GM12878 (cell line): ENCODE results near the gene PRM1. TPM values are rescaled to one million over a fixed set of nuclear protein-coding genes. Genes with fewer than 3 reads are reported as not detected.
A peak's percentile ranks its signal among the peaks of the same experiment; 100 is the strongest.

ENCODE experiments used
- ATAC-seq: fragments of 200-7000 bp; cut with Tn5 transposase; 3 replicates; pipeline ENCODE4 v1.9.1; 2020; ENCODE audit warnings: mild to moderate bottlenecking, moderate library complexity
- BruUV-seq: library from RNA; stranded (reverse); fragments of 400-500 nt; replicated peaks from 2 replicates; lab custom pipeline; 2021; lab: Mats Ljungman, UMichigan
- CTCF ChIA-PET: fragments of 300-600 bp; sonication (Branson Sonifier 250); formaldehyde crosslinking; extraction: SDS; loops from one replicate; lab custom pipeline; 2021; ENCODE audit warnings: inconsistent platforms; lab: Yijun Ruan, JAX
- POLR2A ChIA-PET: fragments of 350-600 bp; formaldehyde crosslinking; extraction: SDS; loops from one replicate; lab custom pipeline; 2021; ENCODE audit warnings: inconsistent platforms; lab: Charles Lee
- RAD21 ChIA-PET: fragments of 300-600 bp; sonication (Branson Sonifier 250); formaldehyde crosslinking; loops from one replicate; lab custom pipeline; 2023; ENCODE audit warnings: antibody characterized with exemption; ENCODE audit not compliant: unreplicated experiment; lab: Charles Lee
- SMC1A ChIA-PET: fragments of 300-600 bp; sonication (Branson Sonifier 250); formaldehyde crosslinking; loops from one replicate; lab custom pipeline; 2023; ENCODE audit not compliant: unreplicated experiment, uncharacterized antibody; lab: Charles Lee
- DNase-seq: peaks from one replicate; pipeline ENCODE4 v3.0.0-alpha.2; 2011; ENCODE audit warnings: low read depth, low spot score
- FAIRE-seq: peaks from 3 replicates; lab custom pipeline; 2011; peaks lifted over from hg19 to GRCh38; lab: Jason Lieb, UNC
- H2AFZ ChIP-seq: 2 replicates; pipeline ENCODE4 v1.6.0; 2011; ENCODE audit warnings: low read depth, low read length, control low read depth; ENCODE audit not compliant: control insufficient read depth
- H3K27ac ChIP-seq: 2 replicates; pipeline ENCODE4 v1.5.1; 2011; ENCODE audit warnings: control low read depth; ENCODE audit not compliant: control insufficient read depth, insufficient read depth
- H3K27me3 ChIP-seq, 2 experiments: replicated peaks in 1 of 2; 2 replicates each; pipeline versions ENCODE4 v1.6.0 to v1.6.1; 2011; ENCODE audit warnings: low read length in 1 of 2; ENCODE audit not compliant: control insufficient read depth in 2 of 2, insufficient read depth in 2 of 2
- H3K36me3 ChIP-seq, 2 experiments: 2 replicates each; pipeline ENCODE4 v1.5.1; 2011; ENCODE audit warnings: low read length in 1 of 2; ENCODE audit not compliant: control insufficient read depth in 2 of 2, insufficient read depth in 2 of 2
- H3K4me1 ChIP-seq: 2 replicates; pipeline ENCODE4 v1.6.1; 2011; ENCODE audit warnings: mild to moderate bottlenecking, low read length, moderate library complexity, mixed read lengths; ENCODE audit not compliant: control insufficient read depth, insufficient read depth
- H3K4me2 ChIP-seq: 2 replicates; pipeline ENCODE4 v1.6.0; 2011; ENCODE audit warnings: control low read depth; ENCODE audit not compliant: control insufficient read depth, insufficient read depth
- H3K4me3 ChIP-seq: fragments of 200-600 bp; sonication (generic); 2 replicates; pipeline ENCODE4 v1.5.1; 2016
- H3K79me2 ChIP-seq: 2 replicates; pipeline ENCODE4 v1.6.0; 2011; ENCODE audit warnings: low read length; ENCODE audit not compliant: control insufficient read depth, insufficient read depth
- H3K9ac ChIP-seq: 2 replicates; pipeline ENCODE4 v1.8.0; 2011; ENCODE audit warnings: low read length, control low read depth, mixed read lengths; ENCODE audit not compliant: control insufficient read depth, insufficient read depth
- H3K9me3 ChIP-seq: replicated peaks from 3 replicates; pipeline ENCODE4 v1.5.1; 2011; ENCODE audit warnings: mild to moderate bottlenecking, low read length; ENCODE audit not compliant: control insufficient read depth, insufficient read depth
- H4K20me1 ChIP-seq: 2 replicates; pipeline ENCODE4 v1.6.0; 2011; ENCODE audit not compliant: control insufficient read depth, insufficient read depth
- ASH2L ChIP-seq: fragments of 300-600, 200-600 bp; sonication (generic); IDR thresholded peaks from 2 replicates; pipeline ENCODE4 v1.6.1; 2017; ENCODE audit warnings: low read depth, mild to moderate bottlenecking, borderline replicate concordance
- HDAC6 ChIP-seq: fragments of 200-600 bp; sonication (generic); IDR thresholded peaks from one replicate; pipeline ENCODE4 v1.8.0; 2017; ENCODE audit warnings: antibody characterized with exemption; ENCODE audit not compliant: unreplicated experiment
- HDGF ChIP-seq: fragments of 450-650 bp; IDR thresholded peaks from 2 replicates; pipeline ENCODE4 v1.6.1; 2016; ENCODE audit warnings: antibody characterized with exemption
- HSF1 ChIP-seq: fragments of 150-350 bp; IDR thresholded peaks from 2 replicates; pipeline ENCODE4 v1.6.1; 2014; ENCODE audit warnings: mild to moderate bottlenecking, low read depth, low read length
- IKZF1 ChIP-seq: fragments of 450-650 bp; conservative IDR thresholded peaks from 2 replicates; pipeline ENCODE4 v1.6.1; 2017; ENCODE audit warnings: antibody characterized with exemption, mild to moderate bottlenecking
- IKZF2 ChIP-seq, 2 experiments: fragments of 450-650 bp; IDR thresholded peaks; 2 replicates each; pipeline ENCODE4 v1.6.1; 2017; ENCODE audit warnings: mild to moderate bottlenecking in 2 of 2, moderate library complexity in 2 of 2
- KAT2A ChIP-seq: conservative IDR thresholded peaks from 2 replicates; pipeline ENCODE4 v1.6.1; 2011; ENCODE audit warnings: low read depth, low read length; ENCODE audit not compliant: control insufficient read depth
- KDM1A ChIP-seq: fragments of 200-600 bp; sonication (generic); IDR thresholded peaks from 2 replicates; pipeline ENCODE4 v1.6.1; 2016; ENCODE audit warnings: borderline replicate concordance
- MEF2B ChIP-seq: fragments of 450-650 bp; IDR thresholded peaks from 2 replicates; pipeline ENCODE4 v1.6.1; 2018; ENCODE audit warnings: mild to moderate bottlenecking, moderate library complexity; ENCODE audit not compliant: partially characterized antibody, poor library complexity, severe bottlenecking
- NFXL1 ChIP-seq: fragments of 450-650 bp; IDR thresholded peaks from 2 replicates; pipeline ENCODE4 v1.6.1; 2017; ENCODE audit warnings: antibody characterized with exemption, mild to moderate bottlenecking, borderline replicate concordance
- NR2C1 ChIP-seq: fragments of 450-650 bp; IDR thresholded peaks from 2 replicates; pipeline ENCODE4 v1.6.1; 2017; ENCODE audit warnings: antibody characterized with exemption, mild to moderate bottlenecking, moderate library complexity
- NR2F1 ChIP-seq: fragments of 450-650 bp; conservative IDR thresholded peaks from 2 replicates; pipeline ENCODE4 v1.6.1; 2017; ENCODE audit warnings: mild to moderate bottlenecking
- NRF1 ChIP-seq: conservative IDR thresholded peaks from 2 replicates; pipeline ENCODE4 v1.6.1; 2011; ENCODE audit warnings: mild to moderate bottlenecking, low read depth, low read length, improper control_type of control experiment
- POLR2AphosphoS5 ChIP-seq: IDR thresholded peaks from 2 replicates; pipeline ENCODE4 v1.6.1; 2011; ENCODE audit warnings: mild to moderate bottlenecking, low read length, inconsistent platforms
- RAD21 ChIP-seq: IDR thresholded peaks from 2 replicates; pipeline ENCODE4 v1.6.1; 2011; ENCODE audit warnings: mild to moderate bottlenecking, low read depth, low read length, moderate library complexity; ENCODE audit not compliant: insufficient read depth
- RFX5 ChIP-seq: IDR thresholded peaks from 2 replicates; pipeline ENCODE4 v1.6.1; 2011; ENCODE audit warnings: low read depth, low read length, improper control_type of control experiment
- SMARCA5 ChIP-seq: fragments of 450-650 bp; IDR thresholded peaks from 2 replicates; pipeline ENCODE4 v1.6.1; 2017; ENCODE audit warnings: mild to moderate bottlenecking
- SP1 ChIP-seq: IDR thresholded peaks from one replicate; pipeline ENCODE4 v1.6.1; 2011; ENCODE audit warnings: low read depth, low read length
- TCF12 ChIP-seq: IDR thresholded peaks from 2 replicates; pipeline ENCODE4 v1.6.1; 2011; ENCODE audit warnings: low read depth, mild to moderate bottlenecking, low read length
- WGBS: methylation state at CpG from one replicate; pipeline ENCODE4 v1.1.6; 2016; ENCODE audit warnings: low lambda C conversion rate; ENCODE audit not compliant: insufficient replicate concordance, insufficient coverage; ENCODE audit errors: missing lambda C conversion rate; 5-methylcytosine and 5-hydroxymethylcytosine counted together
- in situ Hi-C: fragments of 300-500 bp; cut with MboI; formaldehyde crosslinking; loops from 9 replicates; pipeline ENCODE4 v1.14.3; 2018; ENCODE audit warnings: mixed read lengths
- intact Hi-C: fragments of 100-400 bp; cut with micrococcal nuclease; formaldehyde crosslinking; loops from one replicate; pipeline ENCODE4 v1.14.2; 2022; ENCODE audit not compliant: unreplicated experiment
- polyA plus RNA-seq, 11 experiments: library from polyadenylated mRNA; depleted of rRNA in 4 of 11; unstranded in 6 of 11; stranded (reverse) in 5 of 11; fragments of >200 nt; fragmentation: Nextera tagmentation in 4 of 11; fragmentation: Illumina TruSeq in 1 of 11; extraction: Ambion mirVana in 4 of 11; extraction: Trizol in 1 of 11; gene quantifications; 1 replicate in 1 of 11; 2 replicates in 10 of 11; pipeline versions ENCODE4 v1.2.1 to v1.2.3, GENCODE V29; 2011 to 2016; ENCODE audit warnings: inconsistent platforms in 2 of 11, missing spikeins in 2 of 11, low read depth in 1 of 11
- total RNA-seq, 4 experiments: library from RNA; depleted of rRNA in 3 of 4; stranded (reverse); fragments of >200 nt in 3 of 4; fragmentation: Illumina TruSeq in 1 of 4; extraction: Trizol in 1 of 4; gene quantifications; 2 replicates each; pipeline versions ENCODE4 v1.2.1 to v1.2.3, GENCODE V29; 2013 to 2021

The PRM1 gene
- total and polyA plus RNA-seq, 10 of the 15 experiments (the other 5 are each of a cell fraction or from before 2014, with no cell fraction given) = 0.20 TPM; not detected in 9

- H3K36me3 ChIP-seq = peaks cover 0 to 3% of the 10 kb centered on the region in 2 experiments; a peak in 1 of 4 replicates
- TF ChIP-seq NR2F1 (peak; percentile 94), POLR2AphosphoS5 (peak; percentile 97), RFX5 (no peak), HSF1 (0 out of 2 replicates have a peak, but pooled peaks have one; percentile 41), TCF12 (peak; percentile 78), IKZF1 (peak; percentile 84), NFXL1 (peak; percentile 85), SP1 (peak; percentile 32), SMARCA5 (0 out of 2 replicates have a peak, but pooled peaks have one; percentile 84), MEF2B (peak; percentile 83), NR2C1 (peak; percentile 56), NRF1 (peak; percentile 38; the same call in 1 of the 2 replicates), HDGF (peak; percentile 90), ASH2L (peak; percentile 77; the same call in 1 of the 2 replicates), RAD21 (peak; percentile 68), IKZF2 (IDR thresholded peaks at IDR 0.05) (no peak; a peak in 1 of 4 replicates), HDAC6 (peak; percentile 78), KDM1A (no peak), KAT2A (no peak)
Observed at GRCh38 chr16:11255737-11256660, 25.1 kb downstream of the PRM1 start, which contains the start of gene SOCS1. SOCS1 (minus strand) TSS chr16:11256204; CDS start chr16:11255478, 726 bp downstream.

More at GRCh38 chr16:11255737-11256660, 25.1 kb downstream of the PRM1 start, which contains the start of gene SOCS1:
- ATAC-seq = peak; percentile 60
- H3K9me3 ChIP-seq = no peaks in the 10 kb centered on the region
- H3K9ac ChIP-seq = peak within 1 kb of the TSS; percentile 89
- intact Hi-C loops (loop anchor here (1.0 to 5.0 kb wide), 9 partner anchors 31 to 291 kb away; no protein-coding TSS in a partner anchor), in situ Hi-C loops (no loop called here)
- ChIA-PET POLR2A (interaction anchor here (0.6 to 6.6 kb wide), 38 partner anchors 14 to 566 kb away, joined by 3 to 80 read pairs (median 6); partner anchors contain the start of gene TNP2), CTCF (interaction anchor here (0.6 to 11.0 kb wide), 43 partner anchors 9 to 306 kb away, joined by 3 to 170 read pairs (median 5); no protein-coding TSS in a partner anchor), RAD21 (interaction anchor here (0.6 to 11.8 kb wide), 69 partner anchors 8 to 314 kb away, joined by 3 to 243 read pairs (median 5); partner anchors contain the start of gene DEXI), SMC1A (interaction anchor here (0.6 to 8.8 kb wide), 43 partner anchors 20 to 305 kb away, joined by 3 to 108 read pairs (median 5); no protein-coding TSS in a partner anchor)
- H4K20me1 ChIP-seq = no peaks in the 10 kb centered on the region
- FAIRE-seq = no peak
- peak within 1 kb of the TSS; percentile 92 for H3K4me2 ChIP-seq
- H3K27me3 ChIP-seq = no peaks in the 10 kb centered on the region
- H3K4me3 ChIP-seq = peak within 1 kb of the TSS; percentile 91
- WGBS = under 1% methylated on average over 47 of the region's 100 CpGs
- peaks cover 37% of the 10 kb centered on the region for H3K79me2 ChIP-seq
- no peak for DNase-seq
- H3K4me1 ChIP-seq = peaks cover 43% of the 10 kb centered on the region
- H3K27ac ChIP-seq = peak within 1 kb of the TSS; percentile 91
- H2AFZ ChIP-seq = peak within 1 kb of the TSS; percentile 77
- BruUV-seq = no TSS peak
